GM21737 (cell line): Measurements from ENCODE around the gene PEX7.
"Not testable (repeated sequence)": the region's sequence is repeated elsewhere in the genome, so short reads cannot be mapped to it uniquely, and the experiment has no call there.

Source experiments
- ATAC-seq: cut with Tn5 transposase; IDR thresholded peaks from one replicate; pipeline ENCODE4 v1.9.1; 2021; ENCODE audit warnings: mild to moderate bottlenecking, moderate library complexity; ENCODE audit not compliant: unreplicated experiment

PEX7 gene

DNA sequence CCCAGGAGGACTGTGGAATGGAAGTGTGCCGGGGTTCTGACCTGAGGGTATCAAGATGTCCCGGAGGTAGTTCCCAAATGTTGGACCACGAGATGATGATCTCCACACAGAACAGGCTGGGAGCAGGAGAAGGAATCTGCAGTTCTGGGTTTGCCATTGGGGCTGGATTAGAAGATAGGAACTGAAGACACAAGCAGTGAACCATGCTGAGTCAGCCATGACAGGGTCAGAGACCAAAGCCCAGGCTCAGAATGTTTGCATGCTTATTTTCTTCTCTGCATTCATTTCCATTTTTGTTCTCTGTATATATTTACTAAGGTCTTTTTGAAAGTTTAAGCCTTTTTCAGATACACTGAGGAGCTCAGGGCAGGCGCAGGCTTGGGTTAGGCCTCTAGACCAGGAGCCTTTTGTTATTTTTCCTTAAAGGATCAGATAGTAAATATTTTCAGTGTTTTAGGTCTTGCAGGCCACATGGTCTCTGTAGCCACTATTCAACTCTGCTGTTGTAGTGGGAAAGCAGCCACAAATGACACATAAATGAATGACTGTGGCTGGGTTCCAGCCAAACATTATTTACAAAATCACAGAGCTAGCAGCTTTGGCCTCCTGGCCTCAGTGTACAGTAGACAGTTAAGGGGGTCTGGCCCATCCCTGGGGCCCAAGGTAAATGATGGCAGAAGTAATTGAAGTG, 128.2 kb downstream of the PEX7 start:
- ATAC-seq, result no peak

DNA sequence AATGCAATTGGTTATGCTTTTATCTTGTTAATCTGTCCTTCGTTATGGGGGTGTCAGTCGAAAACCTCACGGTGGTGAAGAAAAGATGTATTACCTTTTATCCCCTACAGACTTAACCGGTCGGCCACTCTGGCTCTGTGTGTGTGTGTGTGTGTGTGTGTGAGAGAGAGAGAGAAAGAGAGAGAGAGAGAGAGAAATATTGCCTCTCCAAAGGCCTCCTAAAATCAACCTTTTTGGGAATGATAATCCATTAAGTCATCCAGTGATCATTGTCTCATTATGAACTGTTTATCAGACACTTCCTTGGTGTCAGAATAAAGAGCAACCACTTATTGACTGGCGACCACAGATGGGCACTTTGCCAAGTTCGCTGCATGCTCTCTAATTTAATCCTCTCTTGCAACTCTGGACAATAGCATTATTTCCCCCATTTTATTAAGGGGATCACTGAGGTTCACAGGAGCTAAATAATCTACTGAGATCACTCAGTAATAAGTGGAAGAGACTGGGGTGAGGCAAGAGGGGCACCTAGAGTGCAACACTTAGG, 130.4 kb downstream of the PEX7 start:
- no peak for ATAC-seq

DNA sequence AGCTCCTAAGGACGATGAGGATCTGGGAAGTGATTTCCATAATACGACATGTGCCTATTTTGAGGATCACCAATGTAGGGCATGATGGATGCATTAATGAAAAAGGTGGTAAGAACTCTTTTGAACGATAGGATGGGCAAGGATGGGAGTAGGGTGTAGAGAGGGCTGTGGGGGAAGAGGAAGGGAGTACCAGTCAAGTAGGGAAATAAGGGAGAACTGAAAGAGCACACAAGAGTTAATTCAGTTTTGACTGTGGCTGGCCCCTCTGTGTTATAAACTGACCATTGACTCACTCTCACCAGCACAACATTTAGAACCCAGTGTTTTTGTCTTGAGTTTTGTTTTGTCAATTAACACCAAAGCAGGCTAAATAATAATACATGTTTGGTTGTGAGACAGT, 132.7 kb downstream of the PEX7 start:
- no peak for ATAC-seq

DNA sequence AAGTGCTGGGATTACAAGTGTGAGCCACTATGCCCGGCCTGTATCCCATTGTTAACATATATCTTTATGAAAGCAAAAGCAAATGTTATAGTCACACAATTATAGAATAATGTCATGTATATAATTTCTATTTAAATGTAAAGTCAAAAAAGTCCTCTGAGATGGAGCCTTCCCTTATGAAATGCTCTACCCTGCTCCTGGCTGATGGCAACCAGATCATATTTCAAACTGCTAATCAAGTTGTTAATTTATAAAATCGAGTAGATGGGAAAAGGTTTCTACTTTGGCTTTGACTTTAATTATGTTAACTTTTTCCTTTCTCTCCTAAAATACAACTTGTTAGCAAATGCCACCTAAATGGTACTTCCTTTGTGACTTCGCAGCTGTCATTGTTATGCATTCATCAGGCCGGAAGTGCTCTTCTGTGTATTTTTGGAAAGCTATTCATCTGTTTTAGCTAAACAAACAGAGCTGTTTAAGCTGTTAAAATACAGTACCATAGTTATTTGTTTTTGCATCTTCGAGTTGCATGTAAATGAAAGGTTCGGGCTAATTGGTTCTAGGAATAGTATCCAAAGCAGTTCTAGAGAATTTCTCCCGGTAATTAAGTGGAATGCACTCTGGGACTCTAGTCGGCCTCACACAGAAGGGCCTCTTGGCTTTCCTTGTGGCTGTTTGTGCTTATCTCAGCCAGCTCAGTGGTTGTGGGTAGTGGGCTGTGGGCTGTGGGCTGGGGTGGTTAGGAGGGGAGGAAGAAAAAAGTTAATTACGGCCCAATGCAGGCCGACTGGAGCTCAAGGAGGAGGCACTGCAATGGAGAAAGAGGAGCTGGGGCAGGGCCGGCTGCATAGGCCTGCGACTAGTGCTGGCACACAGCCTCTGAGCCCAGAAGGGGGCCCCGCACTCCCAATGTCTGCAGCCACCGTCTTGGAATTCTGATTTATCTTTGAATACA, 134.5 kb downstream of the PEX7 start:
- ATAC-seq, result no peak

DNA sequence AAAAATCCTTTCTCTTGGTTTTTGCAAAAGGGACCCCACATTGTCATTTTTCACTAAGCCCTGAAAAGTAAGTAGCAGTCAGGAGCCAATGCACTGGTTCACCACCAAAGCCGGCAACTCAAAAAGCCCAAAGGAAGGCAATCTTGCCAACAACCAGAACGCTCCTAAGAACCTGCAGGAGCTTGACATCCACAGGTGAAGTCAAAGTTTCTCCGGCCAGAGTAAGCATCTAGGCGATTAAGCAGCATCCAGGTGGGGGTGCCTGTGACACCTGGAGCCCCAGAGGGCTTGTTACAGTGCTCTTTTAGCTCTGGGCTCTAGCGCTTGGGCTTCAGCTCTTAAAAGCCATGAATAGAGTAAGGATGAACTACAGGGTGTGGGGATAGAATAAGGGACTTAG, 135.8 kb downstream of the PEX7 start:
- ATAC-seq, result no peak

DNA sequence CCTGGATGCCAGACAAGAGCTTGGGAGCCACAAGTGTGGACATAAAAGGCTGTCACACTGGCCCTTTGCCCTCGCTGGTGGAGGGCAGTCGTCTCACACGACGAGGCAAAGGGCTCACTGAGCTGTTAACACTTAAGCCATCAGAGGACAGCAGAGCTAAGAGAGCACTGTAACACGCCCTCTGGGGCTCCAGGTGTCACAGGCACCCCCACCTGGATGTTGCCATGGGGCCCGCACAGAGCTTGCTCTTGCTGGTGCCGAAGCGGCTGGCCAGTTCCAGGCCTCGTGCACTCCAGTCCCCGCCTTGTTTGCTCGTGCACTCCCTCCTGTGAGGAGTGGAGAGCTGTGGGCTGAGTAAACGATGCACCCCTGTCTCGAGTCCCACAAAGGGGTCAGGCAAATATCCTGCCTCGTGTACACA, 137.1 kb downstream of the PEX7 start:
- no peak for ATAC-seq

DNA sequence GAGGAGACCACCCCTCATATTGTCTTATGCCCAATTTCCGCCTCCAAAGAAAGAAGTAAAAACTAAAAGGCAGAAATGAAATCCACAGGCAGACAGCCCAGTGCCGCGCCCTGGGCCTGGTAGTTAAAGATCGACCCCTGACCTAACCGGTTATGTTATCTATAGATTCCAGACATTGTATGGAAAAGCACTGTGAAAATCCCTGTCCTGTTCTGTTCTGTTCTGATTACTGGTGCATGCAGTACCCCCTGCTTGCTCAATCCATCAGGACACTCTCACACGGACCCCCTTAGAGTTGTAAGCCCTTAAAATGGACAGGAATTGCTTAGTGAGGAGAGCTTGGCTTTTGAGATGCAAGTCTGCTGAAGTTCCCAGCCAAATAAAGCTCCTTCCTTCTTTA, 137.5 kb downstream of the PEX7 start:
- ATAC-seq, result not testable (repeated sequence)

DNA sequence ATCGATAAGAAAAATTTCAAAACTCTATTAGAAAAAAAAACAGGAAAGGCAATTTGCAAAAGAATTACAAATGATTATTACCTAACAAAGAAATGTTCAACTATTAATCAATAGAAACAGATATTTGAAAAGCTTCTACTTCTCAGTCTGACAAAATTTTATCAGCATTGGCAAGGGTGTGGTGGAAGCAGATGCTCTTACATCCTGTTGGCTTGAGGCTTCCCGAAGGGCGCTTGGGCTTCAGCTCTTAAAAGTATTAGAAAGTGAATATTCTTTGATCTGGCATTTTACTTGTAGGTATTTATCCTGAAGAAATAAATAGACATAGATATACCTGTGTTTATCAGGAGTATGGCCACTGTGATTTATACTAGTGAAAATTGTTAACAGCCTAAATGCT, 138.4 kb downstream of the PEX7 start:
- ATAC-seq, result no peak

DNA sequence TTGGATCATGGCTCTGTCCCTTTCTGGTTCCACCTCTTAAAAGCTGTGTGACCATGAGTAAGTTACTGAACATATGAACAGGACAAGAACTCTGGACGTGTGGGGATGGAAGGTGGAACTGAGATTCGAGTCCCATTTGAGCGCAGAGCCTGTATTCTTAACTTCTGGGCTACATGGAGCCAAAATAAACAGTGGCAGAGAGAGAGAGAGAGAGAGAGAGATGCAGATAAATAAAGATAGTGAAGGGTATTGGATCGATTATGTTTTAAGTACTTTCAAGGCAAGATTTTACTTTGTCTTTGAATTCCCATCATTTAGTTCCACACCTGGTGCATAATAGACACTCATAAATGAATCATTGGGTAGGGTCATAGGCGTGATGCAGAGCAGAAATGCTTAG, 139.5 kb downstream of the PEX7 start:
- ATAC-seq, result no peak

DNA sequence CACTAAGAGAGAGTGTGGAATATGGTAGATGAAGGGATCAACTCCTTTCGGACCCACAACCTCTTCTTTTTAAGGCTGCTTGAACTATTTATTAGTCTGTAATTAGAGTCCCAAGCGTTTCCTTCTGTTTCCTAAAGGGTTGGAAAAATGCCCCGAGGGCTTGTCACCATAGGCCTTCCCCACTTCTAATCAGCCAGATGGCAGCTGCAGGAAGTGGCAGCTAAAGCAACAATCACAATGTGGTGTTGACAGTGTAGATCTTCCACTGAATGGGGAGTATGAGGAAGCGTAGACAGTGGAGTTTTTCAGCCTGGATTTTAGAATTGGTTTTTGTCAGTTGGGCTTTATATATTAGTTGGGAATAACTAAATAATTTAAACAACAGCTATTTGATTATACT, 140.3 kb downstream of the PEX7 start:
- no peak for ATAC-seq

DNA sequence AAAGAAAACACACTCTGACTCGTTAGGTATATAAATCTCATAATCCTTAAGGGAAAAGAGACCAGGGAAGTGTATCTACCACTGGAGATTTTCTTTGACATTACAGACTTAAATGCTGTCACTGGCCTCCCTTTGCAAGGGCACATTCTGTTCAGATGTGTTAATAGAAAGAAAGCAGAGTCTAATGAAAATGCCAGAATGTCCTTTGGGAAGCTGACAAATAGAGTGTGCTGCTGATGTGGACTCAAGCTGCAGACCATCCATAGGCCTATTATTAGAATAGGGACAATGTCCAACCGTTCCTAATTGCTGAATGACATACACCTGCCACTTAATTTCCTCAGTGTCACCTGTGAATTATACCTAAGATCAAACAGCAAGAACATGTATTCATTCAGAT, 140.9 kb downstream of the PEX7 start:
- ATAC-seq, result no peak
